Measurements from ENCODE around the gene GRK5.

- TF ChIP-seq EZH2 (IDR thresholded peaks at IDR 0.05) (no peak), POLR2AphosphoS5 (IDR thresholded peaks at IDR 0.05; ENCODE audit: borderline replicate concordance, low read depth, low read length) (no peak), FOXP2 (optimal IDR thresholded peaks at IDR 0.05; ENCODE audit: control extremely low read depth, extremely low read length, insufficient read depth) (no peak)
These were observed 289.9 kb downstream of the GRK5 start for GRCh38 chr10:119497243-119497642.
